ENCODE data around the gene EHMT1. TPM values are rescaled to one million over a fixed set of nuclear protein-coding genes. Genes with fewer than 3 reads are reported as not detected.

Gene EHMT1
- total and polyA plus RNA-seq, 2 experiments from 2014 or later, result 162 to 177 TPM

GRCh38 chr9:137875846-137876245, 257.0 kb downstream of the EHMT1 start:
- Mint-ChIP-seq H3K9me3 (peaks cover 3% of the 10 kb centered on the region), H3K27ac (no peak overlapping the region), H3K4me3 (no peak overlapping the region), H3K36me3 (ENCODE audit: low read depth) (no peaks in the 10 kb centered on the region; the same call in 2 of the 3 replicates), H3K27me3 (ENCODE audit: insufficient read depth, low read depth, poor library complexity) (peaks cover 18% of the 10 kb centered on the region), H3K4me1 (peaks cover 4% of the 10 kb centered on the region)
- H3K27ac ChIP-seq (ENCODE audit: low read depth), result no peak overlapping the region
- H3K4me1 ChIP-seq (ENCODE audit: insufficient read depth), result no peaks in the 10 kb centered on the region; the same call in 1 of the 2 replicates
- no peaks in the 10 kb centered on the region for H3K36me3 ChIP-seq (ENCODE audit: insufficient read depth)
- peaks cover 8% of the 10 kb centered on the region; the same call in 1 of the 2 replicates for H4K20me1 ChIP-seq (replicated peaks; ENCODE audit: insufficient read depth)
- ATAC-seq (no peak), DNase-seq (ENCODE audit: low spot score) (no peak)
- no peaks in the 10 kb centered on the region for H3F3A ChIP-seq (replicated peaks; ENCODE audit: low read depth)
- no peaks in the 10 kb centered on the region for H3K9me2 ChIP-seq (ENCODE audit: insufficient read depth)
- H3K79me2 ChIP-seq (replicated peaks; ENCODE audit: insufficient read depth), result no peaks in the 10 kb centered on the region
- H3K27me3 ChIP-seq (ENCODE audit: insufficient read depth), result peaks cover 16% of the 10 kb centered on the region; the same call in 1 of the 2 replicates
- H3K4me2 ChIP-seq, result no peak overlapping the region
- no peak overlapping the region for H2AFZ ChIP-seq
- TF ChIP-seq ZNF331 (CRISPR knock-in tag; IDR thresholded peaks at IDR 0.05; ENCODE audit: low read depth), result no peak
- TF ChIP-seq, protein P1, sequence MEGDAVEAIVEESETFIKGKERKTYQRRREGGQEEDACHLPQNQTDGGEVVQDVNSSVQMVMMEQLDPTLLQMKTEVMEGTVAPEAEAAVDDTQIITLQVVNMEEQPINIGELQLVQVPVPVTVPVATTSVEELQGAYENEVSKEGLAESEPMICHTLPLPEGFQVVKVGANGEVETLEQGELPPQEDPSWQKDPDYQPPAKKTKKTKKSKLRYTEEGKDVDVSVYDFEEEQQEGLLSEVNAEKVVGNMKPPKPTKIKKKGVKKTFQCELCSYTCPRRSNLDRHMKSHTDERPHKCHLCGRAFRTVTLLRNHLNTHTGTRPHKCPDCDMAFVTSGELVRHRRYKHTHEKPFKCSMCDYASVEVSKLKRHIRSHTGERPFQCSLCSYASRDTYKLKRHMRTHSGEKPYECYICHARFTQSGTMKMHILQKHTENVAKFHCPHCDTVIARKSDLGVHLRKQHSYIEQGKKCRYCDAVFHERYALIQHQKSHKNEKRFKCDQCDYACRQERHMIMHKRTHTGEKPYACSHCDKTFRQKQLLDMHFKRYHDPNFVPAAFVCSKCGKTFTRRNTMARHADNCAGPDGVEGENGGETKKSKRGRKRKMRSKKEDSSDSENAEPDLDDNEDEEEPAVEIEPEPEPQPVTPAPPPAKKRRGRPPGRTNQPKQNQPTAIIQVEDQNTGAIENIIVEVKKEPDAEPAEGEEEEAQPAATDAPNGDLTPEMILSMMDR (conservative IDR thresholded peaks at IDR 0.05; ENCODE audit: low read depth in 2 of 2), result no peak
- TF ChIP-seq ZNF114 (CRISPR knock-in tag; IDR thresholded peaks at IDR 0.05), result no peak
- no peak for TF ChIP-seq ETS1 (IDR thresholded peaks at IDR 0.05)
- TF ChIP-seq STAT1 (IDR thresholded peaks at IDR 0.05; ENCODE audit: unreplicated experiment), result no peak
- TF ChIP-seq REST (IDR thresholded peaks at IDR 0.05; ENCODE audit: unreplicated experiment), result no peak
- no peak for TF ChIP-seq CREB1 (CRISPR knock-in tag; IDR thresholded peaks at IDR 0.05; ENCODE audit: low read depth)
- no peak for TF ChIP-seq EZH2 (IDR thresholded peaks at IDR 0.05; ENCODE audit: low read depth, unreplicated experiment)
- no peak for TF ChIP-seq NANOG (IDR thresholded peaks at IDR 0.05; ENCODE audit: borderline replicate concordance)
- no peak for TF ChIP-seq JUNB (IDR thresholded peaks at IDR 0.05; ENCODE audit: unreplicated experiment)
- no peak for TF ChIP-seq POLR2AphosphoS5 (IDR thresholded peaks at IDR 0.05; ENCODE audit: low read depth)
- TF ChIP-seq EZH2phosphoT487 (IDR thresholded peaks at IDR 0.05; ENCODE audit: unreplicated experiment), result no peak
- TF ChIP-seq ZNF462 (CRISPR knock-in tag; IDR thresholded peaks at IDR 0.05), result no peak
- no peak overlapping the region for H3K4me3 ChIP-seq
